RWPE1 (cell line): Measurements from ENCODE around the gene ACCSL.

Experiments
- CTCF ChIA-PET: fragments of 350-600 bp; sonication (Branson Sonifier 250); formaldehyde crosslinking; extraction: SDS; loops from one replicate; lab custom pipeline; 2021; lab: Yijun Ruan, JAX
- POLR2A ChIA-PET: fragments of 400-600 bp; formaldehyde crosslinking; extraction: SDS; loops from one replicate; lab custom pipeline; 2020; ENCODE audit warnings: antibody characterized with exemption; ENCODE audit not compliant: low non-redundant PET; lab: Yijun Ruan, JAX
- DNase-seq: peaks from one replicate; pipeline ENCODE4 v3.0.0; 2012; ENCODE audit warnings: low spot score
- H3K27ac ChIP-seq: fragments of 450-650 bp; 2 replicates; pipeline ENCODE4 v1.5.1; 2017
- TF ChIP-seq, protein P1 (sequence below): fragments of 450-650 bp; conservative IDR thresholded peaks from 2 replicates; pipeline ENCODE4 v1.5.1; 2017; ENCODE audit warnings: low read depth, mild to moderate bottlenecking

Gene ACCSL

GRCh38 chr11:44065841-44066731, 18.3 kb downstream of the ACCSL start, which contains the start of gene ACCS:
Gene ACCS, plus strand, starts transcription at chr11:44066270. Its CDS starts 1,358 bp downstream, at chr11:44067628.
- CTCF ChIA-PET = interaction anchor here (0.6 to 2.2 kb wide), 6 partner anchors 12 to 484 kb away, joined by 3 to 8 read pairs (median 4); partner anchors contain the start of gene EXT2
- TF ChIP-seq, protein P1, sequence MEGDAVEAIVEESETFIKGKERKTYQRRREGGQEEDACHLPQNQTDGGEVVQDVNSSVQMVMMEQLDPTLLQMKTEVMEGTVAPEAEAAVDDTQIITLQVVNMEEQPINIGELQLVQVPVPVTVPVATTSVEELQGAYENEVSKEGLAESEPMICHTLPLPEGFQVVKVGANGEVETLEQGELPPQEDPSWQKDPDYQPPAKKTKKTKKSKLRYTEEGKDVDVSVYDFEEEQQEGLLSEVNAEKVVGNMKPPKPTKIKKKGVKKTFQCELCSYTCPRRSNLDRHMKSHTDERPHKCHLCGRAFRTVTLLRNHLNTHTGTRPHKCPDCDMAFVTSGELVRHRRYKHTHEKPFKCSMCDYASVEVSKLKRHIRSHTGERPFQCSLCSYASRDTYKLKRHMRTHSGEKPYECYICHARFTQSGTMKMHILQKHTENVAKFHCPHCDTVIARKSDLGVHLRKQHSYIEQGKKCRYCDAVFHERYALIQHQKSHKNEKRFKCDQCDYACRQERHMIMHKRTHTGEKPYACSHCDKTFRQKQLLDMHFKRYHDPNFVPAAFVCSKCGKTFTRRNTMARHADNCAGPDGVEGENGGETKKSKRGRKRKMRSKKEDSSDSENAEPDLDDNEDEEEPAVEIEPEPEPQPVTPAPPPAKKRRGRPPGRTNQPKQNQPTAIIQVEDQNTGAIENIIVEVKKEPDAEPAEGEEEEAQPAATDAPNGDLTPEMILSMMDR = peak; percentile 89
- peak within 1 kb of the TSS; percentile 85 for H3K27ac ChIP-seq
- POLR2A ChIA-PET = no interaction called here
- peak; percentile 82 for DNase-seq

- ChIA-PET CTCF (interaction anchor here (0.6 to 2.2 kb wide), 6 partner anchors 12 to 483 kb away, joined by 3 to 8 read pairs (median 4); partner anchors contain the start of gene EXT2), POLR2A (no interaction called here)
- DNase-seq = peak; percentile 68
- peak overlapping the region; percentile 85 for H3K27ac ChIP-seq
- TF ChIP-seq, protein P1 = no peak
These were observed 19.0 kb downstream of the ACCSL start for GRCh38 chr11:44066732-44067141.

GRCh38 chr11:44067266-44067665, 19.5 kb downstream of the ACCSL start:
- H3K27ac ChIP-seq = peak overlapping the region; percentile 85
- ChIA-PET POLR2A (no interaction called here), CTCF (interaction anchor here (0.7 to 2.2 kb wide), 4 partner anchors 18 to 177 kb away, joined by 3 to 8 read pairs (median 4); partner anchors contain the start of gene EXT2)
- DNase-seq = no peak
- TF ChIP-seq, protein P1 = no peak

DNA sequence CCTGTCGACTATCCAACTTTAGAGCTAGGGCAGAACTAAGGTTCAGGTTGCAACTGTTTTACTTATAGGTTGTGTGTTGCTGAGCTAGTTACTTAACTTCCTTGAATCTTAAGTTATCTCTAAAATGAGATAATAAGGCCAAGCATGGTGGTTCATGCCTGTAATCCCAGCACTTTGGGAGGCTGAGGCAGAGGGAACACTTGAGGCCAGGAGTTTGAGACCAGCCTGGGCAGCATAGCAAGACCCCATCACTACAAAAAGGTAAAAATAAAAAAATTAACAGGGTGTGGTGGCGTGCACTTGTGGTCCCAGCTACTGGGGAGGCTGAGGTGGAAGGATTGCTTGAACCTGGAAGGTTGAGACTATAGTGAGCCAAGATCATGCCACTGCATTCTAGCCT, 20.4 kb downstream of the ACCSL start:
- ChIA-PET CTCF (interaction anchor here (0.6 to 2.2 kb wide), 4 partner anchors 8 to 178 kb away, joined by 3 to 8 read pairs (median 4); partner anchors contain the start of gene EXT2), POLR2A (no interaction called here)
- H3K27ac ChIP-seq = no peak overlapping the region
- TF ChIP-seq, protein P1 = no peak
- no peak for DNase-seq

- CTCF ChIA-PET = interaction anchor here (1.1 kb wide), 1 partner anchor 23 kb away, joined by 3 read pairs; no protein-coding TSS in a partner anchor
These were observed 23.4 kb downstream of the ACCSL start for GRCh38 chr11:44071157-44071556.

More at GRCh38 chr11:44071157-44071556, 23.4 kb downstream of the ACCSL start:
- DNase-seq = no peak
- POLR2A ChIA-PET = no interaction called here
- H3K27ac ChIP-seq = no peak overlapping the region
- TF ChIP-seq, protein P1 = no peak
